HG02798 (cell line): Measurements from ENCODE around the gene DIS3L.
"Not testable (repeated sequence)": the region's sequence is repeated elsewhere in the genome, so short reads cannot be mapped to it uniquely, and the experiment has no call there.

ENCODE experiments used
- ATAC-seq: cut with Tn5 transposase; IDR thresholded peaks from one replicate; pipeline ENCODE4 v1.9.1; 2021; ENCODE audit warnings: mild to moderate bottlenecking; ENCODE audit not compliant: unreplicated experiment, poor library complexity

DIS3L gene

GRCh38 chr15:66275352-66275751 lies 18.0 kb upstream of the DIS3L start:
- ATAC-seq: no peak

- ATAC-seq: no peak
Measured at GRCh38 chr15:66276546-66276945, 16.8 kb upstream of the DIS3L start.

DNA sequence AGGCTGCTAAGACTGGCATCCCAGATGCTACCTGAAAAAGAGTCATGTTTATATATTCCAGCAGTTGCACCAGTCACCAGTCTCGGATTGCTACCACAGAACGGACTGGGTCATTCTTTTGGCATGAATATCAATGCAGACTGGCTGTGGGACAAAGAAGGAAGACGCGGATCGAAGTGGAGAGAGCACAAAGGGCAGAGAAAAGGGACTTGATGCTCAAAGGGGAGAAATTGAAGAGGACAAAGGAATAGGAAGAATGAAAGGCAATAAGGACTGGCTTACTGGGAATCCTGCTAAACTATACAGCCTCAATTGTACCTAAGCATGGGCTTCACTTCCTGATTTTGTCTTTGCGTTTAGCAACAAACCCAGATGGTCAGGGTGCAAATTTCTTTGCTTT lies 15.3 kb upstream of the DIS3L start:
- no peak for ATAC-seq

- no peak for ATAC-seq
Measured at GRCh38 chr15:66278671-66279070, 14.7 kb upstream of the DIS3L start.

GRCh38 chr15:66284271-66284670 lies 9.1 kb upstream of the DIS3L start:
- ATAC-seq: no peak

DNA sequence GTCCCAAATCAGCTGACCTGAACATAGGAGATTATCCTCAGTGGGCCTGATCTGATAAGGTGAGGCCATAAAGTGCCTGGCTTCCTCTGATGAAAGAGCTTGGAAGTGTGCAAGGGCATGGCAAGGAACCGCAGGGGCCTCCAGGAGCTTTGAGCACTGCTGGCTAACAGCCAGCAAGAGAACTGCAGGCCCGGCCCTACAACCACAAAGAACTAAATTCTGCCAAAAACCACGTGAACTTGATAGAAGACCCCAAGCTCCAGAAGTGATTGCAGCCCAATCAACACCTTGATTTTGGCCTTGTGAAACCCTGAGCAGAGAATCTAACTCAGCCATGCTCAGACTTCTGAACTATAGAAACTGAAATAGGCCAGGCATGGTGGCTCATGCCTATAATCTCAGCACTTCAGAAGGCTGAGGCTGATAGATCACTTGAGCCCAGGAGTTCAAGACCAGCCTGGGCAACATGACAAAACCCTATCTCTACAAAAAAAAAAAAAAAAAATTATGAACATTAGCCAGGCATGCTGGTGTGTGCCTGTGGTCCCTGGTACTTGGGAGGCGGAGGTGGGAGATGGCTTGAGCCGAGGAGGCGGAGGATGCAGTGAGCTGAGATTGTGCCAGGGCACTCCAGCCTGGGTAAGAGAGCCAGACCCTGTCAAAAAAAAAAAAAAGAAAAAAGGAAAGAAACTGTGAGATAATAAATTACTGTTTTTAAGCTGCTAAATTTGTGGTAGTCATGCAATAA lies 7.7 kb upstream of the DIS3L start:
- ATAC-seq: no peak

DNA sequence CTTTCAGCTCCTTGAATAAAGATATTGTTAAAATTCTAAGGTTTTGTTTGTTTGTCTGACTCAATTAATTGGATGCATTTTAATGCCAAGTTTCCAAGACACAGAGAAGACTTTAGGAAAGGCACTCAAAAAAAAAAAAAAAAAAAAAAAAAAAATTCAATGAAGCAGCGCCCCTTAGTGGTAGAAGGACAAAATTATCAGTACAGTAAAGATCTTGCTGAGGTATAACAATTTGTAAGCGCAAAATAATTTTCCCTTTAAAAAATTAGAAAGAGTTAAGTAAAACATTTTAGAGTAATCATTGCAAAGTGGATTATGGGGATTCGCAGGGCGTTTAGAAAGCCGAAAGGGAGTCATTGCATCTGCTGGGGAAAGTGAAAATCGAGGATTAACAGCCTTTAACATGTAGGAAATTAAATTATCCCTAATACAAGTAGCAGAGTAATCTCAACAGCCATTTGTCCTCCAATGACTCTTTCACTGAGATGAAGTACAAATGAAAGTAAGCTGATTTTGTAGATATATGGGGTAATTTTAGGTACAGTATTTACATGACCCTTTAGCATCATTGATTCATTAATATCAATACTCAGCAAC lies 5.8 kb upstream of the DIS3L start:
- ATAC-seq: no peak

DNA sequence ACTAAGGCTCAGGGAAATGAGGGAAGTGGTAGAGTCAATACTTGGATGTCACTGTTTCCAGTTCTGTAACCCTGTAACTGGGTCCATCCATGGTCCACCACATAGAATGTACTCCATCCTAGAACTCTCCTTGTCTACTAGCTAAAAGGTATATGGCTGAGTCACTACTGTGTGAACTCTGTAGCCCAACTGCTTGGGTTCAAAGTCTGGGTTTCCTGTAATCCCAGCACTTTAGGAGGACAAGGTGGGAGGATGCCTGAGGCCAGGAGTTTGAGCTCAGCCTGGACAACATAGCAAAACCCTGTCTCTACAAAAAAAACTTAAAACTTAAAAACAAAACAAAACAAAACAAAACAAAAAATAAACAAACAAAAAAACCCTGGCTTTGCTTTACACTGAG lies 5.3 kb upstream of the DIS3L start:
- no peak for ATAC-seq

DNA sequence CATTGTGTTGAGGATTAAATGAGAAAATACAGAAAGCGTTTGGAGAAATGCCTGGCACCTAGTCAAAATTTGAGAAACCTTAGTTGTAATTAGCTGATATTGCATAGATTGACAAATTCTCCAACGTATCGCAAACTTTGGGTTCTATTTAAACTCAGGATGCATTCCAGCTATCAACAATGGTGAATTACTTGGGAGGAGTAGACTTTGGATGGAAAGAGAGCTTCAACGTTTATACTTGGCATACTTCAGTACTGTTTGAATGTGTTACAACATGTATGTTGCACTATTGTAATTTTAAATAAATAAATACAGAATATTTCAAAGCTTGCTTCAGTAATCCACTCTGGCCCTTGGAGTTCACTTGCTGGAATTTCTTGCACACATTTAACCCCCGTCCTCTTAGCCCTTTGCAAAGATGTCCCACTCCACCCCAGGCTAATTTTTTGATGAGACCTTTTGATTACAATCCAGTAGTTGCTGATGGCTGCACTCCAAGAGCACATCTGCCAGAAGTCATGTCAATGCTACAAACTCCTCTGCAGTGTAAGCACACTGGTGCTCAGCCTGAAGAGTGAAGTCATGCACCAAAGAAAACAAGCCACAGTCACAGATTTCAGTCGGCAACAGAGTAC lies 4.7 kb upstream of the DIS3L start:
- no peak for ATAC-seq

DNA sequence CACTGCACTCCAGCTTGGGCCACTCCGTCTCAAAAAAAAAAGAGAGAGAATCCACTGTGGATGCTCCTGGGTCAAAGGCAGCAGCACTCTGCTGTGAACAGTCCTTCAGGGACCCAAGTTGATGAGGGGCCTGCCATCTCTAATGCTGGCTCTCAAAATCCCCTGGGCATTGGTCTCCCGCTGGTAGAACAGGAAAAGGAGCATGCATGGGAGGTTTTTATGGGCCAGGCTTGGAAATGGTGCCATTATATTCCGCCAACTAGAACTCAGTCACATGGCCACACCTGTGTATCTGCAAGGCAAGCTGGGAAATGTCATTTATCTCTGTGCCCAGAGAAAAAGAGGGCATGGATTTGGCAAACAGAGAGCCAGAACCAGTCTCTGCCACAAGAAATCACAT lies 3.4 kb upstream of the DIS3L start:
- no peak for ATAC-seq

DNA sequence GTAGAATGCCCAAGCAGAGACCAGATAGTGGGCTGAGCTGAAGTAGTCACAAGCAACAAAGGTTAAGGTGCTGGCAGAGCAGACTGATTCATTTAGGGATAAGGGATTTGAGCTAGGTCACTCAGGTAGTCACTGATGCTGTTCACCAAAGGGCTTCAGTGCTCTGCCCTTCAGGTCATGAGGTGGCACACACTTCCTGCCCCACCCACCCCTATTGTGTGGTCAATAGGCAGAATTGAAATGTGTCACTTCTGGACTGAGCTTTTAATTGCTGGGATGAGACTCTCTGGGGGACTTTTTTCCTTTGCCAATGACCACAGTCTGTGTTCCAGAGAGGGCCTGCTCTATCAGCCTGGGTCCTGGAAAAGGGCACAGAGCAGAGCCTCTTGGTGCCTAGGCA lies 2.9 kb upstream of the DIS3L start:
- ATAC-seq: no peak

DNA sequence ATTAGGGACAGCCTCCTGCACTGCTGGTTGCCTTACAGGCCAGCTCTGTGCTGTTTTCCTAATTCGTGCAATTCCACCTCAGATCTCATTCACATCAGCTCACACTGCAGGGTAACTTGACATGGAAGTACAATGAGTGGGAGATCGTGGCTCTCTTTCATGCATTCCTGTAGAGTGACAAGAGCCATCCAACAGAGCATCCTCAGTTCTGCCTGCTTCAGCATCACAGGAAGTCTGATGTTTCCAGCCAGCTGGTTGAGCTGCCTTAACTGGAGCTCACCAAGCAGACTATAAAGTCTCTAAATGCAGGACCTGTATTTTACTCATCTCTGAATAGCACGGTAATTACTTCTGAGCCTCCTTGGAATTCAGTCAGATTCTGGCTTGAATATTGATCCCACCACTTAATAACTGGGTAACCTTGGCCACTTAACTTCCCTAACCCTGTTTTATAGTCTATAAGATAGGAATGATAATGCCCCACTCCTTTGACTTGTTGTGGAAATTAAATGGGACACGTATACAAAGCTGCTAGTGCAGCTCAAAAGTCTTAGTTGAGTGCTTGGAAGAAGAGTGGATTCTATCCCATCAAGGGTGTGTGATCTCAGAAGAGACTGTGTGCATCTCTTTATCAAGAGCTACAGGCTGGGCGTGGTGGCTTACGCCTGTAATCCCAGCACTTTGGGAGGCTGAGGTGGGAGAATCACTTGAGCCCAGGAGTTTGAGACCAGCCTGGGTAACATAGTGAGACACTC lies 1.4 kb upstream of the DIS3L start:
- ATAC-seq: no peak

- ATAC-seq: no peak
Measured at GRCh38 chr15:66292571-66293418, 573 bp upstream of the DIS3L start.

GRCh38 chr15:66294157-66294931 lies 976 bp downstream of the DIS3L start:
- peak; percentile 27 for ATAC-seq

GRCh38 chr15:66294932-66295235 lies 1.5 kb downstream of the DIS3L start:
- no peak for ATAC-seq

- ATAC-seq: no peak
Measured at GRCh38 chr15:66296186-66296585, 2.8 kb downstream of the DIS3L start.

GRCh38 chr15:66298803-66299251 lies 5.5 kb downstream of the DIS3L start:
- ATAC-seq: no peak

GRCh38 chr15:66302489-66303278 lies 9.3 kb downstream of the DIS3L start:
- no peak for ATAC-seq

GRCh38 chr15:66304425-66304824 lies 11.1 kb downstream of the DIS3L start:
- not testable (repeated sequence) for ATAC-seq
